HTERT RPE-1 (cell line): ENCODE results near the gene ELFN2.

Source experiments
- in situ Hi-C: fragments of 300-500 bp; cut with MboI; formaldehyde crosslinking; loops from 4 replicates; pipeline ENCODE4 v1.14.3; 2020; ENCODE audit warnings: low sequenced_read_pairs

Gene ELFN2

GRCh38 chr22:37454857-37455686, 27.8 kb upstream of the ELFN2 start:
- in situ Hi-C loops: no loop called here

GRCh38 chr22:37453696-37454095, 26.4 kb upstream of the ELFN2 start:
- in situ Hi-C loops: no loop called here

GRCh38 chr22:37451218-37451617, 23.9 kb upstream of the ELFN2 start:
- in situ Hi-C loops: no loop called here

- in situ Hi-C loops: no loop called here
Measured at GRCh38 chr22:37449331-37450001, 22.2 kb upstream of the ELFN2 start.

GRCh38 chr22:37448516-37449127, 21.3 kb upstream of the ELFN2 start:
- in situ Hi-C loops: no loop called here

- in situ Hi-C loops: no loop called here
Measured at GRCh38 chr22:37445501-37445900, 18.2 kb upstream of the ELFN2 start.

GRCh38 chr22:37443977-37444376, 16.7 kb upstream of the ELFN2 start:
- in situ Hi-C loops: no loop called here

- in situ Hi-C loops: no loop called here
Measured at GRCh38 chr22:37443086-37443485, 15.8 kb upstream of the ELFN2 start.

- in situ Hi-C loops: no loop called here
Measured at GRCh38 chr22:37442537-37442936, 15.3 kb upstream of the ELFN2 start.

GRCh38 chr22:37442135-37442534, 14.9 kb upstream of the ELFN2 start:
- in situ Hi-C loops: no loop called here

- in situ Hi-C loops: no loop called here
Measured at GRCh38 chr22:37440875-37441274, 13.6 kb upstream of the ELFN2 start.

- in situ Hi-C loops: no loop called here
Measured at GRCh38 chr22:37439347-37439746, 12.1 kb upstream of the ELFN2 start.

GRCh38 chr22:37435970-37436603, 8.8 kb upstream of the ELFN2 start:
- in situ Hi-C loops: no loop called here

- in situ Hi-C loops: no loop called here
Measured at GRCh38 chr22:37433786-37434185, 6.5 kb upstream of the ELFN2 start.

- in situ Hi-C loops: no loop called here
Measured at GRCh38 chr22:37432708-37433054, 5.4 kb upstream of the ELFN2 start.

- in situ Hi-C loops: no loop called here
Measured at GRCh38 chr22:37431801-37432707, 4.8 kb upstream of the ELFN2 start.

GRCh38 chr22:37431366-37431765, 4.1 kb upstream of the ELFN2 start:
- in situ Hi-C loops: no loop called here

- in situ Hi-C loops: no loop called here
Measured at GRCh38 chr22:37430941-37431340, 3.7 kb upstream of the ELFN2 start.

- in situ Hi-C loops: no loop called here
Measured at GRCh38 chr22:37428649-37429586, 1.6 kb upstream of the ELFN2 start.
